NB4 (cell line): Measurements from ENCODE around the gene SLC16A12.
"Not testable (repeated sequence)": the region's sequence is repeated elsewhere in the genome, so short reads cannot be mapped to it uniquely, and the experiment has no call there.

Experiments used
- MYC ChIP-seq: IDR thresholded peaks from 2 replicates; pipeline ENCODE4 v1.6.1; 2011; ENCODE audit warnings: low read depth, low read length
- POLR2A ChIP-seq: IDR thresholded peaks from 2 replicates; pipeline ENCODE4 v1.6.1; 2011; ENCODE audit warnings: mild to moderate bottlenecking; ENCODE audit not compliant: insufficient read length; ENCODE audit errors: extremely low read depth
- TF ChIP-seq, protein P1 (sequence below): IDR thresholded peaks from one replicate; pipeline ENCODE4 v1.5.1; 2012; ENCODE audit warnings: low read depth, low read length
- TF ChIP-seq, protein P2 (sequence below): IDR thresholded peaks from 2 replicates; pipeline ENCODE4 v1.6.1; 2011; ENCODE audit warnings: low read depth, low read length

DNA sequence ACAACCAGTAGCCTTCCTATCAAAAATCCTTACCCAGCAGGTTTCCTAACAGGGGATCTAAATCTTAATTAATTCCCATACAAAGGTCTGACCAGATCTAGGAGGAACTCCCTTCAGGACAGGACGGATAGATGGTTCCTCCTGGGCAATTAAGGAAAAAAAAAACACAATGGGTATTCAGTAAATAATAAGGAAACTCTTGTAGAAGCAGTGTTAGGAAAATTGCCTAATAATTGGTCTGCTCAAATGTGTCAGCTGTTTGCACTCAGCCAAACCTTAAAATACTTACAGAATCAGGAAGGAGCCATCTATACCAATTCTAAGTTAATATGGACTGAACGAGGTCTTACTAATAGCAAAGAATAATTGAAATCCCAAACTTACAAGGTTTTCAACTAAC is 124.3 kb downstream of the SLC16A12 start:
- TF ChIP-seq, protein P1, sequence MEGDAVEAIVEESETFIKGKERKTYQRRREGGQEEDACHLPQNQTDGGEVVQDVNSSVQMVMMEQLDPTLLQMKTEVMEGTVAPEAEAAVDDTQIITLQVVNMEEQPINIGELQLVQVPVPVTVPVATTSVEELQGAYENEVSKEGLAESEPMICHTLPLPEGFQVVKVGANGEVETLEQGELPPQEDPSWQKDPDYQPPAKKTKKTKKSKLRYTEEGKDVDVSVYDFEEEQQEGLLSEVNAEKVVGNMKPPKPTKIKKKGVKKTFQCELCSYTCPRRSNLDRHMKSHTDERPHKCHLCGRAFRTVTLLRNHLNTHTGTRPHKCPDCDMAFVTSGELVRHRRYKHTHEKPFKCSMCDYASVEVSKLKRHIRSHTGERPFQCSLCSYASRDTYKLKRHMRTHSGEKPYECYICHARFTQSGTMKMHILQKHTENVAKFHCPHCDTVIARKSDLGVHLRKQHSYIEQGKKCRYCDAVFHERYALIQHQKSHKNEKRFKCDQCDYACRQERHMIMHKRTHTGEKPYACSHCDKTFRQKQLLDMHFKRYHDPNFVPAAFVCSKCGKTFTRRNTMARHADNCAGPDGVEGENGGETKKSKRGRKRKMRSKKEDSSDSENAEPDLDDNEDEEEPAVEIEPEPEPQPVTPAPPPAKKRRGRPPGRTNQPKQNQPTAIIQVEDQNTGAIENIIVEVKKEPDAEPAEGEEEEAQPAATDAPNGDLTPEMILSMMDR, result not testable (repeated sequence)
- not testable (repeated sequence) for TF ChIP-seq POLR2A, MYC
- TF ChIP-seq, protein P2, sequence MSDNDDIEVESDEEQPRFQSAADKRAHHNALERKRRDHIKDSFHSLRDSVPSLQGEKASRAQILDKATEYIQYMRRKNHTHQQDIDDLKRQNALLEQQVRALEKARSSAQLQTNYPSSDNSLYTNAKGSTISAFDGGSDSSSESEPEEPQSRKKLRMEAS, result not testable (repeated sequence)
